ENCODE measurements around the gene CACNA1I.

- TF ChIP-seq CTCF (conservative IDR thresholded peaks at IDR 0.05) (no peak), ZFX (IDR thresholded peaks at IDR 0.05) (no peak)
Observed at GRCh38 chr22:39723463-39723862, 152.9 kb downstream of the CACNA1I start.
